Osteocyte (in vitro differentiated cells): Measurements from ENCODE around the gene PFAS. TPM values are rescaled to one million over a fixed set of nuclear protein-coding genes. Genes with fewer than 3 reads are reported as not detected.

Source experiments
- DNase-seq: peaks from one replicate; pipeline ENCODE4 v3.0.0; 2021; ENCODE audit warnings: mixed read lengths; ENCODE audit not compliant: unreplicated experiment; ENCODE audit errors: extremely low spot score
- H3K27ac Mint-ChIP-seq: one replicate; pipeline ENCODE4 v1.8.0; 2021; ENCODE audit warnings: mild to moderate bottlenecking, mixed read lengths; ENCODE audit not compliant: unreplicated experiment
- H3K27me3 Mint-ChIP-seq: one replicate; pipeline ENCODE4 v1.8.0; 2021; ENCODE audit warnings: mixed read lengths; ENCODE audit not compliant: unreplicated experiment
- H3K36me3 Mint-ChIP-seq: one replicate; pipeline ENCODE4 v1.8.0; 2021; ENCODE audit warnings: mixed read lengths; ENCODE audit not compliant: unreplicated experiment
- H3K4me1 Mint-ChIP-seq: one replicate; pipeline ENCODE4 v1.8.0; 2021; ENCODE audit warnings: mixed read lengths; ENCODE audit not compliant: unreplicated experiment
- H3K4me3 Mint-ChIP-seq: one replicate; pipeline ENCODE4 v1.8.0; 2021; ENCODE audit warnings: mild to moderate bottlenecking, moderate library complexity, mixed read lengths; ENCODE audit not compliant: unreplicated experiment
- H3K9me3 Mint-ChIP-seq: one replicate; pipeline ENCODE4 v1.8.0; 2021; ENCODE audit warnings: mixed read lengths; ENCODE audit not compliant: unreplicated experiment
- CTCF ChIP-seq: fragments of 200-600 bp; sonication (generic); IDR thresholded peaks from 2 replicates; pipeline ENCODE4 v1.5.0; 2021; ENCODE audit warnings: antibody characterized with exemption, mild to moderate bottlenecking, moderate library complexity
- total RNA-seq: library from RNA; stranded (reverse); gene quantifications from 2 replicates; pipeline ENCODE4 v1.2.1, GENCODE V29; 2021

Gene PFAS
- total RNA-seq, 1 donor from 2014 or later, result 48.9 TPM

- DNase-seq, result no peak
- Mint-ChIP-seq H3K27me3 (no peaks in the 10 kb centered on the region), H3K4me3 (no peak overlapping the region), H3K27ac (peak overlapping the region; percentile 23), H3K4me1 (peaks cover 33% of the 10 kb centered on the region), H3K9me3 (no peaks in the 10 kb centered on the region), H3K36me3 (peaks cover 12% of the 10 kb centered on the region)
- TF ChIP-seq CTCF, result no peak
These were observed 23.9 kb upstream of the PFAS start for GRCh38 chr17:8224891-8225812.

GRCh38 chr17:8225813-8226535 lies 23.1 kb upstream of the PFAS start:
- peaks cover 28% of the 10 kb centered on the region for H3K4me1 Mint-ChIP-seq
- H3K36me3 Mint-ChIP-seq, result peaks cover 14% of the 10 kb centered on the region
- peak overlapping the region; percentile 78 for H3K4me3 Mint-ChIP-seq
- peak overlapping the region; percentile 97 for H3K27ac Mint-ChIP-seq
- H3K27me3 Mint-ChIP-seq, result no peaks in the 10 kb centered on the region
- no peak for TF ChIP-seq CTCF
- no peaks in the 10 kb centered on the region for H3K9me3 Mint-ChIP-seq
- no peak for DNase-seq

- TF ChIP-seq CTCF, result no peak
- peaks cover 21% of the 10 kb centered on the region for H3K36me3 Mint-ChIP-seq
- H3K27ac Mint-ChIP-seq, result peak overlapping the region; percentile 97
- peak; percentile 95 for DNase-seq
- no peaks in the 10 kb centered on the region for H3K27me3 Mint-ChIP-seq
- H3K9me3 Mint-ChIP-seq, result no peaks in the 10 kb centered on the region
- H3K4me1 Mint-ChIP-seq, result peaks cover 28% of the 10 kb centered on the region
- peak overlapping the region; percentile 78 for H3K4me3 Mint-ChIP-seq
These were observed 22.4 kb upstream of the PFAS start for GRCh38 chr17:8226536-8227237.

- Mint-ChIP-seq H3K36me3 (peaks cover 25% of the 10 kb centered on the region), H3K4me1 (peaks cover 28% of the 10 kb centered on the region), H3K4me3 (peak overlapping the region; percentile 78), H3K27me3 (no peaks in the 10 kb centered on the region), H3K27ac (peak overlapping the region; percentile 97), H3K9me3 (no peaks in the 10 kb centered on the region)
- TF ChIP-seq CTCF, result no peak
- no peak for DNase-seq
These were observed 21.9 kb upstream of the PFAS start for GRCh38 chr17:8227238-8227581.
